GM12891 (cell line): ENCODE data around the gene TCP11.

Experiments used
- POLR2A ChIP-seq: IDR thresholded peaks from 2 replicates; pipeline ENCODE4 v1.6.1; 2011; ENCODE audit warnings: low read depth, low read length, control low read depth
- POLR2AphosphoS5 ChIP-seq: IDR thresholded peaks from 2 replicates; pipeline ENCODE4 v1.6.1; 2011; ENCODE audit warnings: low read depth, low read length, control low read depth
- TAF1 ChIP-seq: IDR thresholded peaks from 2 replicates; pipeline ENCODE4 v1.6.1; 2011; ENCODE audit warnings: low read depth, low read length, control low read depth

DNA sequence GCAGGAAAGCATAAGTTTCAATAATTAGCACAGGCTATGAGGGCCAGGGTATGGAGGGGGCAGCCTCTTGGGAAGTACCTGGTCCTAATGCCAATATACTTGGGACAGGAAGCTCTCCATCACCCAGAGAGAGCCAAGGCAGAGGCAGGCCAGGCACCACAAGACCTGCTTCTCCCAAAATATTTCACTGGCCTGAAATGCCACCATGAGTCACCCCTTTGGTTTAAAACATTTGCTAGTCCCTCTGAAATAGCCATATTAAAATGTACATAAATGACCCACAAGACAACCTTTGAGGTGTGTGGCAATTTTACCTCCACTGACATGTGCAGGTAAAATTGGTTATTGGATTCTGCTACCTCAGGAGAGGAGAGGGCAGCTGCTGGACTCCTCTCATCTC is 49.2 kb upstream of the TCP11 start:
- TF ChIP-seq POLR2A (no peak), POLR2AphosphoS5 (no peak), TAF1 (no peak)
